ENCODE measurements around the gene WSCD2. TPM values are rescaled to one million over a fixed set of nuclear protein-coding genes. Genes with fewer than 3 reads are reported as not detected.

Gene WSCD2
- total and polyA plus RNA-seq, 7 donors: 0.32 to 10.5 (median 2.6) TPM; not detected in 2

DNA sequence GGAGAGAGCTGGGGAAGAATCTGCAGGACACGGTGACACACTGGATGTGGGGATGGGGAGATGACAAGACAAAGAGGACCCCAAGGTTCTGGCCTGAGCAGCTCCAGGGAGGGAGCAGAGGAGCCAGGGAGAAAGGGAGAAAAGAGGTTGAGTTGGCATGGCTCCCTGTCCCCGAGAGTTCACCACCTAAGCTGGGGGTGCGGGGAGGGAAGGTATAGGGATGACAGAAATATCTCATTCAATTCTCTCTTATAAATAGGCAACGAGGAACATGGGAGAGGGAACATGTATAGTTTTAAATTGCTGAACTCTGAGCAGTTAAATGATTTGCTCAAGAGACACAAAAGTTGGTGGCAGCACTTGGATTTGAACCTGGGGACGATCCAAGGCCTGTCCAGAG lies 124.9 kb downstream of the WSCD2 start:
- H3K27me3 ChIP-seq: peaks cover 0 to 31% (median 0%) of the 10 kb centered on the region in 3 donors
- WGBS, 2 donors: 59 to 61% methylated on average over 5 of the region's 5 CpGs
- H3K9me3 ChIP-seq: no peaks in the 10 kb centered on the region
- DNase-seq: no peak
- H3K27ac ChIP-seq: no peak overlapping the region
- TF ChIP-seq EP300 (IDR thresholded peaks at IDR 0.05): no peak
- no peak for TF ChIP-seq POLR2A (IDR thresholded peaks at IDR 0.05)
- TF ChIP-seq, protein P1, sequence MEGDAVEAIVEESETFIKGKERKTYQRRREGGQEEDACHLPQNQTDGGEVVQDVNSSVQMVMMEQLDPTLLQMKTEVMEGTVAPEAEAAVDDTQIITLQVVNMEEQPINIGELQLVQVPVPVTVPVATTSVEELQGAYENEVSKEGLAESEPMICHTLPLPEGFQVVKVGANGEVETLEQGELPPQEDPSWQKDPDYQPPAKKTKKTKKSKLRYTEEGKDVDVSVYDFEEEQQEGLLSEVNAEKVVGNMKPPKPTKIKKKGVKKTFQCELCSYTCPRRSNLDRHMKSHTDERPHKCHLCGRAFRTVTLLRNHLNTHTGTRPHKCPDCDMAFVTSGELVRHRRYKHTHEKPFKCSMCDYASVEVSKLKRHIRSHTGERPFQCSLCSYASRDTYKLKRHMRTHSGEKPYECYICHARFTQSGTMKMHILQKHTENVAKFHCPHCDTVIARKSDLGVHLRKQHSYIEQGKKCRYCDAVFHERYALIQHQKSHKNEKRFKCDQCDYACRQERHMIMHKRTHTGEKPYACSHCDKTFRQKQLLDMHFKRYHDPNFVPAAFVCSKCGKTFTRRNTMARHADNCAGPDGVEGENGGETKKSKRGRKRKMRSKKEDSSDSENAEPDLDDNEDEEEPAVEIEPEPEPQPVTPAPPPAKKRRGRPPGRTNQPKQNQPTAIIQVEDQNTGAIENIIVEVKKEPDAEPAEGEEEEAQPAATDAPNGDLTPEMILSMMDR (IDR thresholded peaks at IDR 0.05): no peak
- TF ChIP-seq POLR2AphosphoS5 (IDR thresholded peaks at IDR 0.05): no peak
- H3K36me3 ChIP-seq: no peaks in the 10 kb centered on the region
- no peak overlapping the region for H3K4me3 ChIP-seq
- intact Hi-C loops (cut with DNase I): no loop called here
- H3K4me1 ChIP-seq: no peaks in the 10 kb centered on the region

DNA sequence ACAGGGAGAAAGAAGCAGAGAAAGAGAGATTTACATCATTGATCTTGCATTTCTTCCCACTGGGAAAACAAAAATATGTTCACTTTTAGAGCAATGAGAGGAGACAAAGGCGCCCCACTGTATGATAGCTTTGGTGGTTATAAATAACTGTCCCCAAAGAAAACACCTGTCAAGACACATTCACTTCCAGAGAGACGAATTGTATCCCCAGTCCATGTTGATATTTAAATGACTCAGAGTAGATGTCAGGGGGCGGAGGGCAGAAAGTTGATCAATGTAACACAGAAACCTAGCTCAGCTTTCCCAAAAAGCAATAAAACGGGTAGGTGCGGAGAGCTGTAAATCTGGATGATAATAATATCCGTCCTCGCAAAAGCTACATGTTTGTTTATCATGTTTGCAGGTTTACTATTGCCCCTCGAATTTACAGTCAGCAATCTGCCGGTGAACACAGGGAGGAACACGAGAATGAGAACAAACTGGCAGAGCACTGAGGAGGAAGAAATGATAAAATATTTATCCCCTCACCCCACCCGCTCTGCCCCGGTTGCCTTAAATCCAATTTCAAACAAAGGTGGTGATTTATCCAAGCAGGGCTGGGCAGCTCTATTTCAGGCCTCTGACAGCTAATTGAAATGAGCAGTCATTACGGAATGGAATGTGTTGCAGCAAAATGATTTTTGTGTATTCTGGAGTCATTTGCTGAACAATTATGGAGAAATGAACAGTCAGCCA lies 125.6 kb downstream of the WSCD2 start:
- Histone ChIP-seq H3K27ac (no peak overlapping the region), H3K36me3 (no peaks in the 10 kb centered on the region), H3K4me1 (no peaks in the 10 kb centered on the region), H3K27me3 (peaks cover 0 to 28% (median 0%) of the 10 kb centered on the region in 3 donors), H3K4me3 (no peak overlapping the region), H3K9me3 (no peaks in the 10 kb centered on the region)
- 12 to 52% methylated on average over 13 of the region's 13 CpGs for WGBS, 2 donors
- TF ChIP-seq, protein P1 (IDR thresholded peaks at IDR 0.05): no peak
- TF ChIP-seq POLR2A (IDR thresholded peaks at IDR 0.05): no peak
- TF ChIP-seq EP300 (IDR thresholded peaks at IDR 0.05): no peak
- TF ChIP-seq POLR2AphosphoS5 (IDR thresholded peaks at IDR 0.05): no peak
- DNase-seq: no peak
- intact Hi-C loops (cut with DNase I): no loop called here

DNA sequence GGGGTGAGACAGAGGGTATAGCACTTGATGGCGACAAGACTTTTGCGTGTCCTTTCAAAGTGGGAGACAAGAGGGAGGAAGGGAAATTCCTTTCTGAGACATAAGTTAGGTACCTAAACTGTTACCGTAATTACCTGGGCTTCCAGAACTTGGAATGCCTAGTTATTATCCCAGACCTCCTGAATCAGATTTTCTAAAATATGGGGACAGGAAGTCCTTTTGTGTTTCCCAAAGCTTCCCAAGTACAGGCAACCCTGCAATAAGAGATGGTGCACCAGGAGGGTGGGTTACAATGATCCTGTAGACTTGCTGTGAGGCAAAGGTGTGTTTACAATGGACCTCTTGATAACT lies 126.1 kb downstream of the WSCD2 start:
- 40 to 75% methylated on average over 3 of the region's 3 CpGs for WGBS, 2 donors

DNA sequence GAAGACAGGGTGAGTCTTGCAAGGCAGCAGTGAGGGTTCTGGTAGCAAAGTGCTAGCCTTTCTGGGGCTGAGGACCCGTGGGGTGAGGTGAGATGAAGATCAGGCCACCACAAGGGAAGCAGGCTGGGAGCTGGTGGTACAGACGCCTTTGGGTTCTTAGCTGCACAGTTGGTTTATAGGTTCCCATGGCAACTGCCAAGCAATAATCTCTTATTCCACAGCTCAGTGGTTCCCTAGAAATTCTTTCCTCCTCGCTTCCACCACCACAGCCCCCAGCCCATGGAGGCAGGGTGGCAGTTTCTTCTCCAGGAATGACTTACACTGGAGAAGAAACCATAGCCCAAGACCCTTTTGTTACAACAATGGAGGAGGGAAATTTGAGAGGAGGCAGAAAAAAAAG lies 127.9 kb downstream of the WSCD2 start:
- H3K27ac ChIP-seq: no peak overlapping the region
- peaks cover 0 to 22% (median 0%) of the 10 kb centered on the region in 3 donors for H3K27me3 ChIP-seq
- no peaks in the 10 kb centered on the region for H3K36me3 ChIP-seq
- H3K4me3 ChIP-seq: no peak overlapping the region
- no peak for TF ChIP-seq POLR2A (IDR thresholded peaks at IDR 0.05)
- TF ChIP-seq POLR2AphosphoS5 (IDR thresholded peaks at IDR 0.05): no peak
- TF ChIP-seq EP300 (IDR thresholded peaks at IDR 0.05): no peak
- TF ChIP-seq, protein P1 (IDR thresholded peaks at IDR 0.05): no peak
- no peak for DNase-seq
- intact Hi-C loops (cut with DNase I): no loop called here
- H3K4me1 ChIP-seq: no peaks in the 10 kb centered on the region
- WGBS, 2 donors: 34 to 37% methylated on average over 3 of the region's 3 CpGs
- H3K9me3 ChIP-seq: peaks cover 0 to 4% (median 2%) of the 10 kb centered on the region in 4 donors

More for the DNA sequence above, 126.1 kb downstream of the WSCD2 start:
- H3K4me1 ChIP-seq: no peaks in the 10 kb centered on the region
- H3K27ac ChIP-seq: no peak overlapping the region
- H3K4me3 ChIP-seq: no peak overlapping the region
- no peaks in the 10 kb centered on the region for H3K36me3 ChIP-seq
- intact Hi-C loops (cut with DNase I): no loop called here
- no peak for TF ChIP-seq EP300 (IDR thresholded peaks at IDR 0.05)
- no peak for TF ChIP-seq POLR2A (IDR thresholded peaks at IDR 0.05)
- TF ChIP-seq POLR2AphosphoS5 (IDR thresholded peaks at IDR 0.05): no peak
- TF ChIP-seq, protein P1 (IDR thresholded peaks at IDR 0.05): no peak
- peaks cover 0 to 27% (median 0%) of the 10 kb centered on the region in 3 donors for H3K27me3 ChIP-seq
- DNase-seq: no peak
- peaks cover 0 to 2% (median 0%) of the 10 kb centered on the region in 4 donors for H3K9me3 ChIP-seq
